Prostate gland (tissue), 2 donors: ENCODE measurements around the gene C3.

Experiments used
- POLR2A ChIP-seq: fragments of 450-650 bp; IDR thresholded peaks from one replicate; pipeline ENCODE4 v1.6.1; 2016; ENCODE audit warnings: antibody characterized with exemption, mild to moderate bottlenecking
- POLR2AphosphoS5 ChIP-seq: sonication (generic); formaldehyde crosslinking; IDR thresholded peaks from one replicate; pipeline ENCODE4 v1.6.1; 2017; ENCODE audit warnings: antibody characterized with exemption
- TF ChIP-seq, protein P1 (sequence below), 4 experiments: fragments of 200-600 bp in 2 of 4; fragments of 450-650 bp in 2 of 4; sonication (generic) in 2 of 4; IDR thresholded peaks; 1 replicate in 3 of 4; 2 replicates in 1 of 4; pipeline ENCODE4 v1.5.1; 2016 to 2019; ENCODE audit warnings: antibody characterized with exemption in 4 of 4, mild to moderate bottlenecking in 2 of 4, moderate library complexity in 2 of 4

DNA sequence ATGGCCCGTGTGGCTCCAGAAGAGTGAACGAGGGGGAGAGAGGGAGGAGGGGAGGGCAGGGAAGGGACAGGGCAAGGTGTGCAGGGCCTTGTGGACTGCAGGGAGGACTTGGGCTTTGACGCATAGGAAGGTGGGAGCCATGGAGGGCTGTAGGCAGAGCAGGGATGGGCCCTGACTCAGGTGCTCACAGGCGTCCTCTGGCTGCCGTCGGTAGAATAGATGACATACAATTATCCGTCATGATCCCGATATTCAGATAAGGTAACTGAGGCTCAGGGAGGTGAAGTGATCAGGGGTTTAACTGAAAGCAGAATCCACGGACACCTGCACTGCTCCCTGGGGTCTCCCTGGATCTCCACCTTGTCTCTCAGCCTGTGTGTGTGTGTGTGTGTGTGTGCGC is 3.4 kb downstream of the C3 start:
- TF ChIP-seq POLR2A: no peak
- TF ChIP-seq, protein P1, sequence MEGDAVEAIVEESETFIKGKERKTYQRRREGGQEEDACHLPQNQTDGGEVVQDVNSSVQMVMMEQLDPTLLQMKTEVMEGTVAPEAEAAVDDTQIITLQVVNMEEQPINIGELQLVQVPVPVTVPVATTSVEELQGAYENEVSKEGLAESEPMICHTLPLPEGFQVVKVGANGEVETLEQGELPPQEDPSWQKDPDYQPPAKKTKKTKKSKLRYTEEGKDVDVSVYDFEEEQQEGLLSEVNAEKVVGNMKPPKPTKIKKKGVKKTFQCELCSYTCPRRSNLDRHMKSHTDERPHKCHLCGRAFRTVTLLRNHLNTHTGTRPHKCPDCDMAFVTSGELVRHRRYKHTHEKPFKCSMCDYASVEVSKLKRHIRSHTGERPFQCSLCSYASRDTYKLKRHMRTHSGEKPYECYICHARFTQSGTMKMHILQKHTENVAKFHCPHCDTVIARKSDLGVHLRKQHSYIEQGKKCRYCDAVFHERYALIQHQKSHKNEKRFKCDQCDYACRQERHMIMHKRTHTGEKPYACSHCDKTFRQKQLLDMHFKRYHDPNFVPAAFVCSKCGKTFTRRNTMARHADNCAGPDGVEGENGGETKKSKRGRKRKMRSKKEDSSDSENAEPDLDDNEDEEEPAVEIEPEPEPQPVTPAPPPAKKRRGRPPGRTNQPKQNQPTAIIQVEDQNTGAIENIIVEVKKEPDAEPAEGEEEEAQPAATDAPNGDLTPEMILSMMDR (IDR thresholded peaks at IDR 0.05): no peak
- TF ChIP-seq POLR2AphosphoS5: no peak
